PFSK-1 (cell line): ENCODE measurements around the gene ZNF777.

Experiments used
- FOXP2 ChIP-seq: optimal IDR thresholded peaks from 2 replicates; pipeline ENCODE3; 2011; ENCODE audit warnings: borderline replicate concordance, control low read depth, inconsistent platforms; ENCODE audit not compliant: insufficient read depth; ENCODE audit errors: extremely low read length, extremely low read depth
- POLR2AphosphoS5 ChIP-seq: IDR thresholded peaks from 2 replicates; pipeline ENCODE4 v1.6.1; 2012; ENCODE audit warnings: low read depth, mild to moderate bottlenecking, control low read depth, low read length, moderate library complexity
- REST ChIP-seq, 2 experiments: IDR thresholded peaks; 2 replicates each; pipeline versions ENCODE4 v1.6.1 to v1.8.0; 2011 to 2012; ENCODE audit warnings: low read depth in 2 of 2, low read length in 2 of 2, control low read depth in 1 of 2, inconsistent platforms in 1 of 2, mild to moderate bottlenecking in 1 of 2, moderate library complexity in 1 of 2; ENCODE audit not compliant: insufficient read depth in 1 of 2
- SIN3A ChIP-seq: IDR thresholded peaks from 2 replicates; pipeline ENCODE4 v1.6.1; 2012; ENCODE audit warnings: mild to moderate bottlenecking, low read length, moderate library complexity, borderline replicate concordance; ENCODE audit not compliant: insufficient read depth
- TAF1 ChIP-seq: IDR thresholded peaks from 2 replicates; pipeline ENCODE4 v1.6.1; 2012; ENCODE audit warnings: low read length, control low read depth, borderline replicate concordance; ENCODE audit not compliant: insufficient read depth

DNA sequence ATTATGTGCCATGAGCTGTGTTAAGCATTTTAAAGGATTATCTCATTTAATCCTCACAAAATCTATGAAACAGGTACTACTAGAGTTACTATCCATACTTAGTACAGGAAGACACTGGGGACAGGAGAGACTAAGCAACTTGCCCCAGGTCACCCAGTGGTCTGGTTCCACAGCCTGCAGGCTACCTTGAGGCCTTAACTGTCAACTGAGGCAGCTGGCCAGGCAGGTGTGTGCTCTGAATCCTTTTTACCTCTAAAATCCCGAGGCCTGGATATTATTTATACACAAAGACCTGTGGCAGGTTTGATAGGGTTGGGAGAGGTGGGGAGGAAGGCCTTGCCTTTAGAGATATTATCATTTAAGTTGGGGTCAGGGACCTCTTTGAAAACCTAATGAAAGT, 3.1 kb downstream of the ZNF777 start:
- TF ChIP-seq POLR2AphosphoS5 = no peak
- TF ChIP-seq REST (IDR thresholded peaks at IDR 0.05; ENCODE audit: insufficient read depth in 1 of 2, low read depth in 2 of 2, low read length in 2 of 2) = no peak
- TF ChIP-seq TAF1 = no peak
- no peak for TF ChIP-seq SIN3A
- TF ChIP-seq FOXP2 = no peak
